Neural progenitor cell (in vitro differentiated cells): ENCODE data around the gene SUMF2.

Source experiments
- CTCF ChIP-seq: fragments of 200-600 bp; sonication (generic); IDR thresholded peaks from 2 replicates; pipeline ENCODE4 v1.5.1; 2017; ENCODE audit warnings: antibody characterized with exemption, mild to moderate bottlenecking
- EZH2 ChIP-seq: fragments of 200-600 bp; sonication (generic); IDR thresholded peaks from 2 replicates; pipeline ENCODE4 v1.6.1; 2017; ENCODE audit warnings: antibody characterized with exemption, mild to moderate bottlenecking, moderate library complexity
- EZH2phosphoT487 ChIP-seq: fragments of 200-600 bp; sonication (generic); IDR thresholded peaks from 2 replicates; pipeline ENCODE4 v1.6.1; 2017; ENCODE audit warnings: antibody characterized with exemption

GRCh38 chr7:56023500-56023899 lies 40.6 kb upstream of the SUMF2 start:
- no peak for TF ChIP-seq EZH2
- no peak for TF ChIP-seq CTCF
- TF ChIP-seq EZH2phosphoT487: no peak
